Activated naive CD4-positive, alpha-beta T cell treated with anti-CD3 and anti-CD28 coated beads, Interleukin-2, amount 50 U/mL, for 72 hours (primary cell): Measurements from ENCODE around the gene TTC13. TPM values are rescaled to one million over a fixed set of nuclear protein-coding genes. Genes with fewer than 3 reads are reported as not detected.

ENCODE experiments used
- ATAC-seq, 2 donors: fragments of 150-1000 bp; cut with Tn5 transposase; 2 replicates each; pipeline ENCODE4 v1.10.0; 2021; ENCODE audit warnings: mild to moderate bottlenecking in 2 of 2, moderate library complexity in 2 of 2
- DNase-seq, 2 donors: peaks; one replicate each; pipeline ENCODE4 v3.0.0; 2021 to 2022; ENCODE audit warnings: low spot score in 2 of 2
- H3K27ac Mint-ChIP-seq, 2 donors: one replicate each; pipeline ENCODE4 v1.8.0; 2022; ENCODE audit warnings: mild to moderate bottlenecking in 2 of 2, mixed read lengths in 2 of 2
- H3K36me3 Mint-ChIP-seq, 2 donors: one replicate each; pipeline ENCODE4 v1.8.0; 2022; ENCODE audit warnings: mixed read lengths in 2 of 2
- H3K9me3 Mint-ChIP-seq, 2 donors: one replicate each; pipeline ENCODE4 v1.8.0; 2022; ENCODE audit warnings: mixed read lengths in 2 of 2
- total RNA-seq, 2 donors: library from RNA; stranded (reverse); gene quantifications; one replicate each; pipeline ENCODE4 v1.2.3, GENCODE V29; 2022

Gene TTC13
- total RNA-seq, 2 donors from 2014 or later = 12.6 to 18.7 TPM

GRCh38 chr1:230936475-230936874 is 42.2 kb downstream of the TTC13 start:
- DNase-seq (no peak), ATAC-seq (no peak)
- H3K27ac Mint-ChIP-seq = no peak overlapping the region
- no peaks in the 10 kb centered on the region for H3K36me3 Mint-ChIP-seq
- no peaks in the 10 kb centered on the region for H3K9me3 Mint-ChIP-seq

DNA sequence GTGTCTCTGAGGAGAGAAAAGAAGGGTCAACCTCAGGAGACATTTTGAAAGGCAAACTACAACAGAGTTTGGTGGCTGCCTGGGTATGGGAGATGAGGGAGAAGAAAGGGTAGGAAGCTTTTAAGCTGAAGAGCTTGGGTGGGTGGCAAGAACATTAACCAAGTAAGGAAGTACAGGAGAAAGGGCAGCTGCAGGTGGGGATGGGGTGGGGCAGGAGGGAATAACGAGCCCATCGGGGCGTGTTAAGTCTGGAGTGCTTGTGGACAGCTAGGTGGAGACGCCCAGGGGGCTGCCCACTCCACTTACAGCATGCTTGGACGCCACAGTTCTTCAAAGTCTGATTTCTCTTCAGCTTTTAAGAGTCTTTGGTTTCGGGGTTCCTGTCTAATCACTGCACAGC is 42.8 kb downstream of the TTC13 start:
- DNase-seq (no peak), ATAC-seq (no peak)
- Mint-ChIP-seq H3K36me3 (no peaks in the 10 kb centered on the region), H3K27ac (peak overlapping the region in 1 of 2 donors; percentile 1), H3K9me3 (no peaks in the 10 kb centered on the region)

- DNase-seq = no peak
- no peak overlapping the region for H3K27ac Mint-ChIP-seq
- ATAC-seq = peak in 1 of 2 donors; percentile 66
- no peaks in the 10 kb centered on the region for H3K36me3 Mint-ChIP-seq
- H3K9me3 Mint-ChIP-seq = no peaks in the 10 kb centered on the region
Observed at GRCh38 chr1:230930986-230931385, 47.7 kb downstream of the TTC13 start.

DNA sequence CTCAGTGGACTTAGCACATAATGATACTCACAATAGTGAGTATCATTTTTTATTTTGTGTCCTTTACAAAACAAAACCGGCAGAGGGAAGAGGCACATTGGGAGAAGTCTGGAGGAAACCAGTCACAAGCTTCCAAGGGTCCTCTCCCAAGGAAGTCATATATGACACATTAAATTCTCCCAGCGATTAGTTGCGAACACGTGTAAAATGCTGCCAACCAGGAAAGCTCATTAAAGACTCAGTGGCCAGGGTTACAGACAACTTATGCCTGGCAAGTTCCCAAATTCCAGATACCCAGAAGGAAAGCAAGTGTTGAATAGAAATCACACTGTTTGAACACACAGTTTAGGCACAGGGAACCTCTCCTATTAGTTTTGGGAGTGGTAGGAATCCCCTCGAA is 52.5 kb downstream of the TTC13 start:
- Mint-ChIP-seq H3K27ac (peak overlapping the region in 1 of 2 donors; percentile 4), H3K36me3 (no peaks in the 10 kb centered on the region), H3K9me3 (no peaks in the 10 kb centered on the region)
- DNase-seq (no peak), ATAC-seq (no peak)

DNA sequence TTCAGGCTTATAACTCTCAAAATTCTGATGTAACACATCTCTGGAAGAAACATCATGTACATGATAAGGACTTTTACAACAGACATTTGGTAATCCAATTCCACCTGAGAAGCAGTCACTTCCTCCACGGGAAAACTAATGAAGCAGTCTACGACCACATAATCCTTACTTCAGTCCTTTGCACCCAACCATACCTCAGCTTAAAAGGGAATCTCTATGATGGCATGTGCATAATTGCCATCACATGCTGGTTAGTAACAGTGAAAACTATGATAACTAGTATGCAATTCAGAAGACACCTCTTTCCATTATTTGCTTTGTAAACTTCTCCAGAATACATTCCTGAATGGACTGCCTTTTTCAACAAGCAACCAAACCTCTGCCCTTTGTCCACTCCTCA is 53.1 kb downstream of the TTC13 start:
- ATAC-seq (no peak), DNase-seq (no peak)
- H3K36me3 Mint-ChIP-seq = no peaks in the 10 kb centered on the region
- no peaks in the 10 kb centered on the region for H3K9me3 Mint-ChIP-seq
- peak overlapping the region in 1 of 2 donors; percentile 37 for H3K27ac Mint-ChIP-seq

DNA sequence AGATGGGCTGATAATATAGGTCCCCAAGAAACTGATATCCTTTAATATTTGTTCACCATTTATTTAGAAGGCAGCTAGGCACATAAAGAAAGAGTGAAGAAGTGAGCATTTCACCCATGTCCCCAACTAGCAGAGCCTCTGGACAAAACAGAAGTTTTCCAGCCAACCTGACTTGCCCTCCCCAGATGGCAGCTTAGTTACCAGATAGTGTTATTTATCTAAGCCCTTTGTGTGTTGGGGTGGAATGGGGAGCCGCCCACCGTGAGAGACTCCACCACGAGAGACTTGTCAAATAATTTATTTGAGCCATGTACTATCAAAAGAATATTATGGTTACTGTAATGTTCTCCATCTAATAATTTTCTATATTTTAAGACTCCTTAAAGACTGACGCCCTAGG is 55.5 kb downstream of the TTC13 start:
- DNase-seq = no peak
- Mint-ChIP-seq H3K9me3 (no peaks in the 10 kb centered on the region), H3K36me3 (no peaks in the 10 kb centered on the region), H3K27ac (no peak overlapping the region)
- ATAC-seq = no peak

GRCh38 chr1:230922620-230923019 is 56.0 kb downstream of the TTC13 start:
- H3K27ac Mint-ChIP-seq = peak overlapping the region in 1 of 2 donors; percentile 0
- H3K36me3 Mint-ChIP-seq = no peaks in the 10 kb centered on the region
- DNase-seq = no peak
- H3K9me3 Mint-ChIP-seq = no peaks in the 10 kb centered on the region
- ATAC-seq = no peak

DNA sequence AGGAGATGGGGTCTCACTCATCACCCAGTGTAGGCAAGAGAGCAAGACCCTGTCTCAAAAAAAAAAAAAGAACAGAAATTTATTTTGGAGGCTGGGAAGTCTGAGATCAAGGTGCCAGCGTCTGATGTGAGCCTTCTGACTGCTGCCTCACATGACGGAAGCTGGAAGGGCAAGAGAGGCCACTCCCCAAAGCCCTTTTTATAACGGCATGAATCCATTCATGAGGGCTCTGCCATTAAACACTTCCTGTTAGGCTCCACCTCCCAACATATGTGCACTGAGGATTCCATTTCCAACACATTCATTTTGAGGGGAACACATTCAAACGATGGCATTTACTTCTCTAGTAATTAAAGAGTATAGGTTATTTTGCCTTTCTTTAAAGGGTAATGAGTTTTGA is 59.5 kb downstream of the TTC13 start:
- ATAC-seq (no peak), DNase-seq (no peak)
- no peak overlapping the region for H3K27ac Mint-ChIP-seq
- H3K9me3 Mint-ChIP-seq = no peaks in the 10 kb centered on the region
- no peaks in the 10 kb centered on the region for H3K36me3 Mint-ChIP-seq

DNA sequence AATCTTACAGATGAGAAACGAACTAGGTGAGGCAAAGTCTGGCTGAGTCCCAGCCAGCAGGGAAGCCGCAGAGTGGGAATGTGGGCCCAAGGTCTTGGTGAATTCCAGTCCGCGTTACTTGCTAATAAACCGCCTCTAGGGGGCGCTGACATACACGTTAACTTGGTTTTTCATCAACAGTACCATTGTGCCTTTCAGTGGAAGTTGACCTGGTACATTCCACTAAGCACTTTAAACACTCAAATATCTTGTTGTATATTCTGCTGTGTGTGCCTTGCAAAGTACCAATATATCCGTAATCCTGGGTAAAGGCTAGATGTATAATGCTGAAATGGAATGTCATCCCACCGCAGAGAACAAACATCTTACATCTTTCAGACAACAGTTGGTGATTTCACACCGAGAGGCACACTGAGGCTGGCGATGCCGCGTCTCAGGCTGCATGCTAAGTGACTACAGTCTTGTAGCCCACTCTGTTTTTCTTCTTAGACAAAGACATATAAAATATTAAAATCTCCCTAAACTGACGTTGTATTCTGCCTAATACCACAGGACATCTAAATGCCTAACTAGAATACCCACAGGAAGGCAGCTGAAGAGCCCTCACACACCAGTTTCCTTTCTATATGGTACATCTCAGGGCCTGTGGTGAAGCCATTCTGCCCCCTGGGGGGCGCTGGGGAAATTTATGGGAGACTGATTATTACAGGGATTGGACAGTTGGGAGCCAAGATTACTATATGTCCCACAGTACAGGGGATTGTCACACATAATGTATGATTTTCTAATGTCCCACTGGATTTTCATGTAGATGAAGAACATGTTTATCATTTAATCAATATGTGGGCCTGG is 61.2 kb downstream of the TTC13 start:
- Mint-ChIP-seq H3K36me3 (peaks cover 0 to 5% of the 10 kb centered on the region in 2 donors), H3K27ac (peak overlapping the region in 1 of 2 donors; percentile 19), H3K9me3 (no peaks in the 10 kb centered on the region)
- ATAC-seq (peak; percentile 51 to 84), DNase-seq (peak in 1 of 2 donors; percentile 70)

GRCh38 chr1:230916587-230917283 is 61.9 kb downstream of the TTC13 start:
- H3K9me3 Mint-ChIP-seq = no peaks in the 10 kb centered on the region
- ATAC-seq (no peak), DNase-seq (no peak)
- H3K36me3 Mint-ChIP-seq = peaks cover 0 to 5% of the 10 kb centered on the region in 2 donors
- no peak overlapping the region for H3K27ac Mint-ChIP-seq

GRCh38 chr1:230915078-230915477 is 63.6 kb downstream of the TTC13 start:
- ATAC-seq (peak in 1 of 2 donors; percentile 58), DNase-seq (no peak)
- Mint-ChIP-seq H3K27ac (peak overlapping the region in 1 of 2 donors; percentile 79), H3K9me3 (no peaks in the 10 kb centered on the region), H3K36me3 (peaks cover 0 to 8% of the 10 kb centered on the region in 2 donors)

- ATAC-seq (no peak), DNase-seq (no peak)
- no peaks in the 10 kb centered on the region for H3K9me3 Mint-ChIP-seq
- H3K27ac Mint-ChIP-seq = peak overlapping the region in 1 of 2 donors; percentile 94
- peaks cover 0 to 12% of the 10 kb centered on the region in 2 donors for H3K36me3 Mint-ChIP-seq
Observed at GRCh38 chr1:230913496-230913895, 65.2 kb downstream of the TTC13 start.

GRCh38 chr1:230910755-230911117 is 67.9 kb downstream of the TTC13 start:
- DNase-seq (no peak), ATAC-seq (no peak)
- Mint-ChIP-seq H3K9me3 (no peaks in the 10 kb centered on the region), H3K36me3 (peaks cover 0 to 14% of the 10 kb centered on the region in 2 donors), H3K27ac (no peak overlapping the region)

- Mint-ChIP-seq H3K27ac (peak overlapping the region in 1 of 2 donors; percentile 10), H3K9me3 (no peaks in the 10 kb centered on the region), H3K36me3 (peaks cover 0 to 16% of the 10 kb centered on the region in 2 donors)
- no peak for ATAC-seq
- DNase-seq = no peak
Observed at GRCh38 chr1:230909974-230910754, 68.5 kb downstream of the TTC13 start.

DNA sequence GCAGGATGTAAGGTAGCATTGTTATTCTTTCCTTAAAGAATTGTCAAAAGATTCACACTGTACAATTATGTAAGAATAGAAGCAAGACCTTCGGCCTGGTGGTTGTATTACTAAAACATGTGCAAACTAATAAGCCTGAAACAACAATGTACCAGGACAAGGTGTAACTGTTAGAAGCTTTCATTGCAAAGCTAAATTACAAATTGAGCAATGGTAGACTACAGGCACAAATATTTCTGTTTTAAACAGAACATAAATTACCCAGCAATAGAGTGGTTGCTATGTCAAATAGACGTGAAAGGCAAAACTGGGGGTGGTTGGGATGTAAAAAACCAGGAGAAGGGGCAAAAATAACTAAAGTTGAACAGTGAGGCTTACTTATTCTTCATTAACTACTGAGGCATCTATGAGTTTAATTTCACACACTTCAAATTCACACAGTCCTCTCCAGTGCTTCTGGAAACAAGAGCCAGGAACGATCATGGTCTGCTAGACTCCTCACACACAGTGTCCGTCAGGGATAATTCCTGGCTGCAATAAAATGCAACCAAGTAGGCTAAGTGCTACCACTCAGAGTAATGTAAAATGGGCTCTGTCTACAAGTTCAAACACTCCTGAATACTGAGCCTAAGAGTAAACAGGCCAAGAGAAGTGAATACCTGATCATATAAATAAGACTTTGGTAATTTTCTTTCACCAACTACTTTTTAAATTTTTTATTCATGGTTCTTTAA is 71.0 kb downstream of the TTC13 start:
- Mint-ChIP-seq H3K36me3 (peaks cover 0 to 11% of the 10 kb centered on the region in 2 donors), H3K9me3 (no peaks in the 10 kb centered on the region), H3K27ac (no peak overlapping the region)
- no peak for DNase-seq
- ATAC-seq = no peak

DNA sequence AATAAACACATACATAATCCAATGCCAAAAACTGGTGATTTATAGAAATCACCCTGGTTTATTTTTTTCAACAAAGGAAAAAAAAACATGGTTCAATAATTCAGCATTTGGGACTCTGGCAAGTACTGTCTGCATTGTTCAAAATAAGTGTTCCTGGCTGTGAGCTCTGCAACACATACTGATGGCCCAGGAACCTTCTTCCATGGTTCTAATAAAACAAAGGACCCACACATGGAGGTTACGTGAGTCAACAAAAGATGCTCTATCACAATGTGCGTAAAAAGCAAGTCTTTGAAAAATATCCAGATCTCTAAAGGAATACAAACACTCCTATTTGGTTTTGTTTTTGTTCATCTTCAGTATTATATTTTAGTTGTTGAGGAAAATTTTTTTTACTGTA is 72.4 kb downstream of the TTC13 start:
- no peak for DNase-seq
- Mint-ChIP-seq H3K9me3 (no peaks in the 10 kb centered on the region), H3K36me3 (peaks cover 0 to 11% of the 10 kb centered on the region in 2 donors), H3K27ac (peak overlapping the region in 1 of 2 donors; percentile 30)
- ATAC-seq = no peak
